SK-N-SH treated with all-trans-retinoic acid at 6 μM for 48 hours (cell line): ENCODE results near the gene SUSD6.

Experiments
- ATAC-seq: fragments of 200-7000 bp; cut with Tn5 transposase; 3 replicates; pipeline ENCODE4 v1.9.1; 2020; ENCODE audit warnings: mild to moderate bottlenecking, moderate library complexity
- ARNTL ChIP-seq: fragments of 450-650 bp; formaldehyde crosslinking; IDR thresholded peaks from 2 replicates; pipeline ENCODE4 v1.5.0; 2020; ENCODE audit warnings: low read depth, mild to moderate bottlenecking, moderate library complexity, borderline replicate concordance
- BACH2 ChIP-seq: fragments of 250-450 bp; sonication (Bioruptor Pico); IDR thresholded peaks from 2 replicates; pipeline ENCODE4 v1.9.0; 2021; ENCODE audit warnings: mild to moderate bottlenecking, borderline replicate concordance
- CREB5 ChIP-seq: fragments of 250-450 bp; sonication (Bioruptor Pico); IDR thresholded peaks from 2 replicates; pipeline ENCODE4 v1.5.1; 2020; ENCODE audit warnings: low read depth, mild to moderate bottlenecking, moderate library complexity
- CSDC2 ChIP-seq: fragments of 250-450 bp; sonication (Bioruptor Pico); IDR thresholded peaks from 2 replicates; pipeline ENCODE4 v1.5.0; 2020; ENCODE audit warnings: mild to moderate bottlenecking, moderate library complexity
- CSRNP3 ChIP-seq: fragments of 250-450 bp; sonication (Bioruptor Pico); IDR thresholded peaks from 2 replicates; pipeline ENCODE4 v1.5.1; 2021; ENCODE audit warnings: mild to moderate bottlenecking, moderate library complexity
- ESRRG ChIP-seq: fragments of 250-450 bp; sonication (Bioruptor Pico); IDR thresholded peaks from 2 replicates; pipeline ENCODE4 v1.6.1; 2021; ENCODE audit warnings: mild to moderate bottlenecking
- GLIS3 ChIP-seq: fragments of 250-450 bp; sonication (Bioruptor Pico); IDR thresholded peaks from 2 replicates; pipeline ENCODE4 v1.5.0; 2020; ENCODE audit warnings: mild to moderate bottlenecking, moderate library complexity
- ISL1 ChIP-seq: fragments of 250-450 bp; sonication (Bioruptor Pico); IDR thresholded peaks from 2 replicates; pipeline ENCODE4 v2.1.2; 2022; ENCODE audit warnings: mild to moderate bottlenecking, moderate library complexity
- OSR1 ChIP-seq: fragments of 250-450 bp; sonication (Bioruptor Pico); IDR thresholded peaks from 2 replicates; pipeline ENCODE4 v1.8.0; 2022; ENCODE audit warnings: moderate library complexity, mild to moderate bottlenecking, inconsistent platforms
- PATZ1 ChIP-seq: fragments of 250-450 bp; sonication (Bioruptor Pico); IDR thresholded peaks from 2 replicates; pipeline ENCODE4 v1.8.0; 2020; ENCODE audit warnings: mild to moderate bottlenecking, moderate library complexity, borderline replicate concordance
- POU6F1 ChIP-seq: fragments of 250-450 bp; sonication (Bioruptor Pico); IDR thresholded peaks from 2 replicates; pipeline ENCODE4 v1.8.0; 2021; ENCODE audit warnings: low read depth, mild to moderate bottlenecking, moderate library complexity, borderline replicate concordance
- PPARA ChIP-seq: fragments of 250-450 bp; sonication (Bioruptor Pico); IDR thresholded peaks from 2 replicates; pipeline ENCODE4 v1.5.0; 2020; ENCODE audit warnings: mild to moderate bottlenecking, borderline replicate concordance
- RARB ChIP-seq: fragments of 250-450 bp; sonication (Bioruptor Pico); IDR thresholded peaks from 2 replicates; pipeline ENCODE4 v1.8.0; 2021; ENCODE audit warnings: mild to moderate bottlenecking, moderate library complexity
- SNAI2 ChIP-seq: fragments of 250-450 bp; sonication (Bioruptor Pico); IDR thresholded peaks from 2 replicates; pipeline ENCODE4 v1.5.0; 2020; ENCODE audit warnings: mild to moderate bottlenecking, moderate library complexity
- TCF4 ChIP-seq: fragments of 250-450 bp; sonication (Bioruptor Pico); IDR thresholded peaks from 2 replicates; pipeline ENCODE4 v1.8.0; 2021; ENCODE audit warnings: mild to moderate bottlenecking, moderate library complexity, borderline replicate concordance
- TSHZ2 ChIP-seq: fragments of 250-450 bp; sonication (Bioruptor Pico); IDR thresholded peaks from 2 replicates; pipeline ENCODE4 v1.5.0; 2020; ENCODE audit warnings: mild to moderate bottlenecking, moderate library complexity
- ZC3H10 ChIP-seq: fragments of 250-450 bp; sonication (Bioruptor Pico); IDR thresholded peaks from 2 replicates; pipeline ENCODE4 v1.5.1; 2021; ENCODE audit warnings: mild to moderate bottlenecking, moderate library complexity
- ZFP3 ChIP-seq: fragments of 250-450 bp; sonication (Bioruptor Pico); IDR thresholded peaks from 2 replicates; pipeline ENCODE4 v1.5.0; 2020; ENCODE audit warnings: mild to moderate bottlenecking, moderate library complexity
- ZFP30 ChIP-seq: fragments of 450-650 bp; formaldehyde crosslinking; IDR thresholded peaks from 2 replicates; pipeline ENCODE4 v1.5.0; 2022; ENCODE audit warnings: mild to moderate bottlenecking, moderate library complexity
- ZNF565 ChIP-seq: fragments of 450-650 bp; formaldehyde crosslinking; conservative IDR thresholded peaks from 2 replicates; pipeline ENCODE4 v1.5.0; 2020; ENCODE audit warnings: low read depth, mild to moderate bottlenecking, moderate library complexity
- ZNF70 ChIP-seq: fragments of 450-650 bp; formaldehyde crosslinking; IDR thresholded peaks from 2 replicates; pipeline ENCODE4 v1.5.0; 2020; ENCODE audit warnings: mild to moderate bottlenecking, moderate library complexity
- ZNF8 ChIP-seq: fragments of 450-650 bp; formaldehyde crosslinking; IDR thresholded peaks from 2 replicates; pipeline ENCODE4 v1.5.0; 2020; ENCODE audit warnings: mild to moderate bottlenecking, moderate library complexity

SUSD6 gene

GRCh38 chr14:69631509-69631908 lies 20.1 kb downstream of the SUSD6 start:
- TF ChIP-seq ZFP3 (CRISPR knock-in tag): no peak
- no peak for TF ChIP-seq ZC3H10 (CRISPR knock-in tag)
- no peak for TF ChIP-seq ESRRG (CRISPR knock-in tag)
- TF ChIP-seq ZFP30: no peak
- no peak for TF ChIP-seq TCF4 (CRISPR knock-in tag)
- no peak for TF ChIP-seq CSRNP3 (CRISPR knock-in tag)
- no peak for TF ChIP-seq ISL1 (CRISPR knock-in tag)
- no peak for TF ChIP-seq OSR1 (CRISPR knock-in tag)
- ATAC-seq: no peak; the same call in 2 of the 3 replicates

GRCh38 chr14:69632164-69632563 lies 20.8 kb downstream of the SUSD6 start:
- ATAC-seq: no peak
- no peak for TF ChIP-seq ZFP3 (CRISPR knock-in tag)
- TF ChIP-seq BACH2: no peak
- no peak for TF ChIP-seq ZNF8 (CRISPR knock-in tag)
- TF ChIP-seq POU6F1 (CRISPR knock-in tag): no peak
- TF ChIP-seq ISL1 (CRISPR knock-in tag): no peak
- no peak for TF ChIP-seq SNAI2
- no peak for TF ChIP-seq ESRRG (CRISPR knock-in tag)
- no peak for TF ChIP-seq ZNF565
- no peak for TF ChIP-seq GLIS3 (CRISPR knock-in tag)
- TF ChIP-seq CREB5 (CRISPR knock-in tag): no peak
- no peak for TF ChIP-seq TCF4 (CRISPR knock-in tag)
- no peak for TF ChIP-seq ARNTL
- TF ChIP-seq PPARA (CRISPR knock-in tag): no peak
- TF ChIP-seq PATZ1 (CRISPR knock-in tag): no peak
- TF ChIP-seq RARB (CRISPR knock-in tag): no peak
- TF ChIP-seq CSDC2 (CRISPR knock-in tag): no peak
- TF ChIP-seq ZFP30: no peak
- no peak for TF ChIP-seq TSHZ2 (CRISPR knock-in tag)

GRCh38 chr14:69632593-69633151 lies 21.3 kb downstream of the SUSD6 start:
- ATAC-seq: no peak
- TF ChIP-seq ZNF565 (no peak), PATZ1 (CRISPR knock-in tag) (no peak), ISL1 (CRISPR knock-in tag) (no peak), CREB5 (CRISPR knock-in tag) (no peak), ZNF70 (CRISPR knock-in tag) (no peak), SNAI2 (no peak), ZC3H10 (CRISPR knock-in tag) (no peak), PPARA (CRISPR knock-in tag) (no peak), RARB (CRISPR knock-in tag) (no peak)
